HG03025 (cell line): ENCODE measurements around the gene EBNA1BP2.
"Not testable (repeated sequence)": the region's sequence is repeated elsewhere in the genome, so short reads cannot be mapped to it uniquely, and the experiment has no call there.

ENCODE experiments used
- ATAC-seq: cut with Tn5 transposase; IDR thresholded peaks from one replicate; pipeline ENCODE4 v1.9.1; 2021; ENCODE audit warnings: mild to moderate bottlenecking, moderate library complexity; ENCODE audit not compliant: unreplicated experiment, low FRiP score

EBNA1BP2 gene

GRCh38 chr1:43174873-43175272 lies 2.8 kb upstream of the EBNA1BP2 start:
- no peak for ATAC-seq

GRCh38 chr1:43172527-43172972 lies 460 bp upstream of the EBNA1BP2 start:
- ATAC-seq, result peak; percentile 27

- ATAC-seq, result no peak
These were observed 696 bp downstream of the EBNA1BP2 start for GRCh38 chr1:43171312-43171875.

- no peak for ATAC-seq
These were observed 6.3 kb downstream of the EBNA1BP2 start for GRCh38 chr1:43165765-43166164.

GRCh38 chr1:43165162-43165561 lies 6.9 kb downstream of the EBNA1BP2 start:
- ATAC-seq, result no peak

- ATAC-seq, result no peak
These were observed 16.1 kb downstream of the EBNA1BP2 start for GRCh38 chr1:43156026-43156425.

GRCh38 chr1:43153443-43153842 lies 18.6 kb downstream of the EBNA1BP2 start:
- no peak for ATAC-seq

- ATAC-seq, result no peak
These were observed 19.2 kb downstream of the EBNA1BP2 start for GRCh38 chr1:43152866-43153265.

- ATAC-seq, result no peak
These were observed 22.2 kb downstream of the EBNA1BP2 start for GRCh38 chr1:43149889-43150288.

GRCh38 chr1:43147625-43148327 lies 24.3 kb downstream of the EBNA1BP2 start:
- no peak for ATAC-seq

- no peak for ATAC-seq
These were observed 27.9 kb downstream of the EBNA1BP2 start for GRCh38 chr1:43144237-43144636.

- no peak for ATAC-seq
These were observed 28.6 kb downstream of the EBNA1BP2 start for GRCh38 chr1:43143441-43143888.

GRCh38 chr1:43140583-43140982 lies 31.5 kb downstream of the EBNA1BP2 start:
- no peak for ATAC-seq

GRCh38 chr1:43140010-43140409 lies 32.1 kb downstream of the EBNA1BP2 start:
- ATAC-seq, result no peak

- ATAC-seq, result not testable (repeated sequence)
These were observed 32.8 kb downstream of the EBNA1BP2 start for GRCh38 chr1:43139295-43139694.

- ATAC-seq, result no peak
These were observed 34.5 kb downstream of the EBNA1BP2 start for GRCh38 chr1:43137445-43138052.

GRCh38 chr1:43135857-43136781 lies 36.0 kb downstream of the EBNA1BP2 start:
- ATAC-seq, result no peak

GRCh38 chr1:43134640-43135039 lies 37.5 kb downstream of the EBNA1BP2 start:
- ATAC-seq, result no peak

- ATAC-seq, result no peak
These were observed 38.0 kb downstream of the EBNA1BP2 start for GRCh38 chr1:43134068-43134467.

GRCh38 chr1:43129426-43129825 lies 42.7 kb downstream of the EBNA1BP2 start:
- no peak for ATAC-seq

- ATAC-seq, result no peak
These were observed 43.3 kb downstream of the EBNA1BP2 start for GRCh38 chr1:43128816-43129215.
